Skeletal muscle satellite cell (primary cell): ENCODE results near the gene PPP1R12B.
"Not testable (repeated sequence)": the region's sequence is repeated elsewhere in the genome, so short reads cannot be mapped to it uniquely, and the experiment has no call there.

Source experiments
- H3K27me3 ChIP-seq: 2 replicates; pipeline ENCODE4 v1.7.0; 2013; ENCODE audit warnings: low read length; ENCODE audit not compliant: control insufficient read depth, insufficient read depth
- H3K36me3 ChIP-seq: 2 replicates; pipeline ENCODE4 v1.7.0; 2013; ENCODE audit warnings: mild to moderate bottlenecking, control low read depth, low read length; ENCODE audit not compliant: insufficient read depth
- H3K4me1 ChIP-seq: 2 replicates; pipeline ENCODE4 v1.7.0; 2013; ENCODE audit warnings: low read length; ENCODE audit not compliant: control insufficient read depth, insufficient read depth
- H3K4me2 ChIP-seq: 2 replicates; pipeline ENCODE4 v1.7.0; 2013; ENCODE audit warnings: mild to moderate bottlenecking, low read length
- H3K4me3 ChIP-seq: 2 replicates; pipeline ENCODE4 v1.7.0; 2013; ENCODE audit warnings: low read length
- H3K9ac ChIP-seq: 2 replicates; pipeline ENCODE4 v1.7.0; 2013; ENCODE audit warnings: mild to moderate bottlenecking, low read depth, low read length, moderate library complexity
- H3K9me3 ChIP-seq: replicated peaks from 2 replicates; pipeline ENCODE4 v1.7.0; 2013; ENCODE audit warnings: mild to moderate bottlenecking, control low read depth, low read length

PPP1R12B gene

DNA sequence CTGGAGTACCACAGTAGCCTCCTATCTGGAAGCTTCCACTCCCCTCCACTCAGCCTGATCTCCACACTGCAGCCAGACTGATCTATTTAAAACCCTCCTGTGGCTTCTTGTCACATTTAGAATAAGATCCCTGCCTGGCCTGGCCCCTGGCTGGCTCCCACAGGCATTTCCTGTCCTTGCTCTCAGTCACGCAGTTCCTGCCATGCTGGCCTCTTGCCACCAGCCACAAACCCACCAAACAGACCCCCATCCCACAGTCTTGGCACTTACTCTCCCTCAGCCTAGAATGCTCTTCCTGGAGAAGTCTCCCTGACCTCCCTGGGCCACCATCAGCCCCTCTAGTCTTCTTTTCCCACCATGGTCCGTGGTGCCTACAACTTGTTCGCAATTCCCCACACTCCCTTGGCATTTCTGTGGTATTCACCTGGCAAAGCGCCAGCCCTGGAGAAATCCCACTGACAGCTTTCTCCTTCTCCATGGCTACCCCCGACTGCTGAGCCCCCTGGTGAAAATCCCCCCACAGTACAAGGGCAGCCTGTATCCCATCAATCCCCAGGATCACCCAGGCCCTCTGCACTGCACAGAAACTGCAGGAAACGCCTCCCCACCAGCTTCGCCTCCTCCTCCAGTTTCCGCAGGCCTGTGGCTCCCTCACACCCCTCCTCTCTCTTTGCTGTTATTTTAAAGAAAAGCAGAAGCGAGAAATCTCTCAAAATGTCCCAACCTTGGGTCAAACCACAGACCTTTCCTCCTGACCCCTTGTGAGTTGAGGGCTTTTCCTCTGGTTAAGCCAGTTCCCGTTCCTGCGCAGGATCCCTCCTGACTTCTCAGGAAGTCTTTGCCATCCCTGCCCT lies 267.2 kb downstream of the PPP1R12B start:
- H3K9ac ChIP-seq = peak overlapping the region; percentile 23

DNA sequence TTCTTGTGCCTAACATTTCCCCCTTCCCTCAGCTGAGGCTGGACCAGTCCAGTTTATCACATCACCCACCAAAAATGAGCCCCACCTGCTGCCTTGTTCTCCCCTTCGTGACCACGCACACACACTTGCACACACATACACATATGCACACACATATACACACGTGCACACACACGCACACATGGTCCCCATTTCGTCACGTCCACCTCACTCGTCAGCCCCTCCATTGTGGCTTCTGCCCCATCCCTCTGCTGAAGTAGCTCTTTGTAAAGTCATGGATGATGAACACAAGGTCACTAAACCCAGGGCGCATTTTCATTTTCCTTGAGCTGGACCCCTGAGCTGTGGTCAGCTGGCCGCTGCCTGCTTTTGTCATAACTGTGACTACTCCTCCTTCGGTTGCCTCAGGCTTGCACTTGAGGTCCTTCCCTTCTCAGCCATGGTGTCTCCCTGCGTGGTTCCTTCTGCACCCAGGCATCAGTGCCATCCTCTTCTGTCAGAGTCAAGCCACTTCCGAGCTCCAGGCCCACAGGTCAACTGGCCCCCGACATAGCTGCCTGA lies 267.9 kb downstream of the PPP1R12B start:
- Histone ChIP-seq H3K9ac (no peak overlapping the region), H3K27me3 (peaks cover 3% of the 10 kb centered on the region)

More for the DNA sequence above, 267.2 kb downstream of the PPP1R12B start:
- Histone ChIP-seq H3K36me3 (no peaks in the 10 kb centered on the region), H3K4me3 (no peak overlapping the region), H3K27me3 (peaks cover 2% of the 10 kb centered on the region), H3K4me1 (peaks cover 32% of the 10 kb centered on the region), H3K4me2 (peak overlapping the region; percentile 58), H3K9me3 (no peaks in the 10 kb centered on the region)

DNA sequence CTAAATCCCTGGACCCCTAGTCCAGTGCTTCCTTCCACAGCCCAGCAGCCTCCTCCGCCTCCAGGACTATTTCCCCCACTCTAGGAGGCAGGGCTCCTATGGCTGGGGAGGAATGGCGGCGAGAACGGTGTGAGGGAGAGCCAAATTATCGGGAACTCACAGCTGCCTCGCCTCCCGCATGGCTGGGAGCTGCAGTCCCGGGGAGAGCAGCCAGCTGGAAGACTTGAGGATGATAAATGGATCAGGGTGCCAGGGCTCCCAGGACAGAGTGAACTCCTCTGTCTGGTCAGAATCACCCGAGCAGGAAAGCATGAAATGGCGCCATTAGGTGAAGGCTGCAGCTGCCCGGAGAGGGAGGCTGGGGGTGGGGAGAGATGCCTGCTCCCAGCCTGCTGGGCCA lies 270.5 kb downstream of the PPP1R12B start:
- not testable (repeated sequence) for H3K4me3 ChIP-seq, H3K27me3 ChIP-seq, H3K36me3 ChIP-seq, H3K4me2 ChIP-seq, H3K9me3 ChIP-seq, H3K9ac ChIP-seq
- H3K4me1 ChIP-seq = peaks cover 42% of the 10 kb centered on the region

More for the DNA sequence above, 267.9 kb downstream of the PPP1R12B start:
- Histone ChIP-seq H3K4me2 (no peak overlapping the region), H3K4me3 (no peak overlapping the region), H3K4me1 (peaks cover 32% of the 10 kb centered on the region), H3K9me3 (no peaks in the 10 kb centered on the region), H3K36me3 (no peaks in the 10 kb centered on the region)

DNA sequence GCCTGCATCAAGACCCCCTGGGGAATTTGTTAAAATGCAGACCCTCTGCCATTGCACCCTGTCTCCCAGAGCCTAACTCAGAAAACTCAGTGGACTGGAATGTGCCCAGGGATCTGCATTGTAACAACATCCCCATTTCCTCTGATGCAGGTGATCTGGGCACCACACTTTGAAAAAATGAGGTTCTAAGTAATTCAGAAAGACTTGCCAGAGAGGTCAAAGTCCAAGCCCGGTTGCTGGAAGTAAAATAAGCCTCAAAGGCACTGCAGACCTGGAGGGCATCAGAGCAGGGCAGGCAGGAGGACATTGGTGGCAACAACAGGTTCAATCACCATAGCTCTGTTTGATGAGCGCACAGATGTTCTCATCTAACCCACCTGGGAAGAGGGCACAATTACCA lies 271.0 kb downstream of the PPP1R12B start:
- H3K4me2 ChIP-seq = no peak overlapping the region
- no peak overlapping the region for H3K4me3 ChIP-seq
- peaks cover 3% of the 10 kb centered on the region for H3K27me3 ChIP-seq
- no peak overlapping the region for H3K9ac ChIP-seq
- H3K4me1 ChIP-seq = peaks cover 42% of the 10 kb centered on the region
- H3K36me3 ChIP-seq = no peaks in the 10 kb centered on the region
- no peaks in the 10 kb centered on the region for H3K9me3 ChIP-seq

DNA sequence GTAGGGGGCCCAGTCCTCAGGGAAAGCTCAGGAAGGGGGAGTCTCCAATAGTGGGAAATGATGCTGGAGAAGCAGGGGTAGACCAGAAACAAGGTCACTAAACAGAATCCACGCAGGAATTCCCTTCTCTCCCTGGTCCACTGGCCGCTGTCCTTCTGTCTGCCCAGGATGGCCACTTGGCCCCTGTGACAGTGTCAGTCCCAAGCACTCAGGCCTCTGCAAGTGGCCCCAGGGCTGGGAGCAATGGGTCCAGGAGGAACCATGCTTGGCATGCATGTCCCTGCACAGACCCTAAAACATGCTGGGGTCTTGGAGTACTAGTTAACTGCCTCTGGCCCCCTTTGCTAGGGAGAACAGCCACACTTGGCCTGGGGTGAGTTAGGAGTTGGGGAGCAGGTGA lies 271.5 kb downstream of the PPP1R12B start:
- not testable (repeated sequence) for H3K9me3 ChIP-seq, H3K4me3 ChIP-seq, H3K9ac ChIP-seq, H3K27me3 ChIP-seq, H3K4me2 ChIP-seq, H3K36me3 ChIP-seq
- H3K4me1 ChIP-seq = peaks cover 37% of the 10 kb centered on the region

DNA sequence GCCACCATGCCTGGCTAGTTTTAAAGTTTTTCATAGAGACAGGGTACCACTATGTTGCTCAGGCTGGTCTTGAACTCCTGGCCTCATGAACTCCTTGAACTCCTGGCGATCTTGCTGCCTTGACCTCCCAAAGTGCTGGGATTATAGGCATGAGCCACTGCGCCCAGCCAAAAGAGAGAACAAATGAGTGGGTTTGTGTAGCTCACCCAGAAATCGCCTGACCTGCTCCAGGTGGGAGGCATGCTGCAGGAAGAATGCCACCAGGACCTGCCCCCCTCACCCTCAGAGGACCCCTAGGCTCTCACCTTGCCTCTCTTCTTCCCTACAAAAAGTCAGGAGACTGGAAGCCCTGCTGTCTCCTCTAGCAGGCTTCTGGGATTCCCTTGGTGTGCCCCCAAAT lies 272.9 kb downstream of the PPP1R12B start:
- peaks cover 3% of the 10 kb centered on the region for H3K27me3 ChIP-seq
- no peak overlapping the region for H3K4me2 ChIP-seq
- peaks cover 23% of the 10 kb centered on the region for H3K4me1 ChIP-seq
- H3K9ac ChIP-seq = no peak overlapping the region
- no peak overlapping the region for H3K4me3 ChIP-seq
- H3K9me3 ChIP-seq = no peaks in the 10 kb centered on the region
- no peaks in the 10 kb centered on the region for H3K36me3 ChIP-seq

DNA sequence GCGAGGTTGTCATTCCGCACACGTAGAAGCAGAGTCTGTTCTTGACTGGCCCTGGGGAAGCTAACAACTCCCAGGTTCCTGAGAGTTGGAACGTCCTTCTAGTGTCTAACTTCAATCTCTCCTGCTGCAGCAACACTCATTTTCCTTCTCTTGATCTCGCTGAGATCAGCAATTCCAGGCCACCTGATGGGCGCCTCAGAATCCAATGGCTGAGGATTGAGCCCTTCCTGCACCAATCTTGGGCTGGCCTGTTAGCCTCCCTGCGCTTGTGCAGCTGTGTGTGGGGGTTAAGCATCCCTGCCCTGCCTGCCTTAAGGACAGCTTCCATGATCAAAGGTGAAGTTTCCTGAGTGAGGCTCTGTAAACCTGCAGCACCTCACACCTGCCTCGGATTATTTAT lies 273.9 kb downstream of the PPP1R12B start:
- H3K27me3 ChIP-seq = peaks cover 6% of the 10 kb centered on the region
- H3K36me3 ChIP-seq = no peaks in the 10 kb centered on the region
- H3K4me2 ChIP-seq = no peak overlapping the region
- no peak overlapping the region for H3K9ac ChIP-seq
- H3K4me1 ChIP-seq = peaks cover 23% of the 10 kb centered on the region
- no peaks in the 10 kb centered on the region for H3K9me3 ChIP-seq
- H3K4me3 ChIP-seq = no peak overlapping the region

DNA sequence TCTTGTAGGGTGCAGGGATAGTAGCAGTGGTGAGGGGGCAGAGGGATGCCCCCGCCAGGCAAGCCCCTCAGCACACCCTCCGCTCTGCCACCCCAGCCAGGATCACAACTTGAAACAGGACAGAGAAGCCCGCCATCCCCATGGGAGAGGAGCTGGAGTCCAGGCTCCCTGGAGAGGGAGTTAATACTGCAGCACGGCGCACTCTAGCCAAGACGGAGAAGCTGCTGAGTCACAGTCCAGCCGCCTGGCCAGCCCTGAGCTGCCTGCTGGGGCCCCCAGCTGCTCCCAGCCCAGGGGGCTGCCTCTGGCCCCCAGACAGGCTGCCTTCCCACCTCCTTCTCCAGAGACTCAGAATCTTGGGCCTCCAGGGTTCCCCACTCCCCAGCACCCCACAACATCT lies 274.6 kb downstream of the PPP1R12B start:
- H3K9me3 ChIP-seq = no peaks in the 10 kb centered on the region
- no peaks in the 10 kb centered on the region for H3K36me3 ChIP-seq
- H3K9ac ChIP-seq = no peak overlapping the region
- peak overlapping the region; percentile 49 for H3K4me2 ChIP-seq
- H3K27me3 ChIP-seq = peaks cover 9% of the 10 kb centered on the region
- peaks cover 22% of the 10 kb centered on the region for H3K4me1 ChIP-seq
- no peak overlapping the region for H3K4me3 ChIP-seq

DNA sequence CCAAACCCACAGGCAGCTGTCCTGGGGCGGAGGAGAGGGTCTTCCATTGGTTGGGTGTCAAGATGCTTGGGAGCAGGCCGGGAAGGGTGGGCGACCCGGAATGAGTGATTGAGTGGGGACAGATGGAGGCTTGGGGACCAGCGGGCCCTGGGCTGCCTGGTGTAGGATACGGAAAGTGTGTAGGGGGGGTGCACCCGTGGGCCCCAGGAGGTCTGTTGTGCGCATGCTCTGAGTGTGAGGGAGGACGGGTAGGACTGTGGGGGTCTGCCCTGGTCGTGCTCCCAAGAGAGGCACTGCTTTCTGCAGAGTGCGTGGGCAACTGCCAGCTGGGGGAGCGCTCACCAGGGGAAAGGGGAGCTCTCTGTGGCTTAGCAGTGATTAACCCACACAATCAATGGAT lies 275.0 kb downstream of the PPP1R12B start:
- H3K4me3 ChIP-seq, H3K27me3 ChIP-seq, H3K9me3 ChIP-seq, H3K9ac ChIP-seq, H3K36me3 ChIP-seq: not testable (repeated sequence)
- Histone ChIP-seq H3K4me1 (peaks cover 18% of the 10 kb centered on the region), H3K4me2 (peak overlapping the region; percentile 49)

DNA sequence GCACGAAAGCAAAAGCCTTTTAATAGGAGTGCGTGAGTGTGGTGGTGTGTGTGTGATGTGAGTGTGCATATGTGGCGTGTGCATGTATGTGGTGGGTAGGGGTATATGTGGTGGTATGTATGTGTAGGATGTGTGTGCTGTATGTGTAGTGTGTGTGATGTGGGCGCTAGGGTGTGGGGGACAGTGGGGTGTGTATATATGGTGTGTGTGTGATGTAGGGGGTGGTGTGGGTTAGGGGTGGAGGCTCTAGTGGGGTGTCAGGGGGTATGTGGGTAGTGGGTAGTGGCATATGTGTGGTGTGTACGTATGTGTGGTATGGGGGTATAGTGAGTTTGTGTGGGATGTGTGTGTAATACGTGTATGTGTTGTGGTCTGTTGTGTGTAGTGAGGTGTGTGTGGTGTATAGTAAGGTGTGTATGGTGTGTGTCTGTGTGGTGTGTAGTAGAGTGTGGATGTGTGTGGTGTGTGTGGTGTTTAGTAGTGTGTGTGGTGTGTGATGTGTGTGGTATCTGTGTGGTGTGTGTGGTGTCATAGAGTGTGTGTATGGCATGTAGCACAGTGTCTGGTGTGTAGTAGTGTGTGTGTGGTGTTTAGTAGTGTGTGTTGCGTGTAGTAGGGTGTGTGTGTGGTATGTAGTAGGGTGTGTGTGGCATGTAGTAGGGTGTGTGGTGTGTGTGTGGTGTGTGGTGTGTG lies 275.7 kb downstream of the PPP1R12B start:
- peaks cover 11% of the 10 kb centered on the region for H3K4me1 ChIP-seq
- no peak overlapping the region for H3K4me3 ChIP-seq
- H3K27me3 ChIP-seq = peaks cover 9% of the 10 kb centered on the region
- no peaks in the 10 kb centered on the region for H3K36me3 ChIP-seq
- H3K9ac ChIP-seq = no peak overlapping the region
- no peaks in the 10 kb centered on the region for H3K9me3 ChIP-seq
- H3K4me2 ChIP-seq = no peak overlapping the region

DNA sequence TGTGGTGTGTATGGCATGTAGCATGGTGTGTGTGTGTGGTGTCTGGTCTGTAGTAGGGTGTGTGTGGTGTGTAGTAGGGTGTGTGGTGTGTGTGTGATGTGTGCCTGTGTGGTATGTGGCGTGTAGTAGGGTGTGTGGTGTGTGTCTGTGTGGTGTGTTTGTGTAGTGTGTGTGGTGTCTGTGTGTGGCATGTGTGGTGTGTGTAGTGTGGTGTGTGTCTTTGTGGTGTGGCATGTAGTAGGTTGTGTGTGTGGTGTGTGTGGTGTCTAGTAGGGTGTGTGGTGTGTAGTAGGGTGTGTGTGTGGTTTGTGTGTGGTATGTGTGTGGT lies 276.2 kb downstream of the PPP1R12B start:
- H3K4me3 ChIP-seq = no peak overlapping the region

More for the DNA sequence above, 276.2 kb downstream of the PPP1R12B start:
- H3K36me3 ChIP-seq = no peaks in the 10 kb centered on the region
- peaks cover 9% of the 10 kb centered on the region for H3K27me3 ChIP-seq
- H3K4me2 ChIP-seq = no peak overlapping the region
- no peaks in the 10 kb centered on the region for H3K9me3 ChIP-seq
- H3K4me1 ChIP-seq = peaks cover 10% of the 10 kb centered on the region
- no peak overlapping the region for H3K9ac ChIP-seq
